ENCODE data around the gene FRMD3.

Gene FRMD3

GRCh38 chr9:83466351-83466750 is 71.8 kb downstream of the FRMD3 start:
- Histone ChIP-seq H4K20me1 (ENCODE audit: insufficient read depth, low read length, poor library complexity, severe bottlenecking) (no peaks in the 10 kb centered on the region), H3K9me3 (ENCODE audit: insufficient read depth, low read depth, low read length) (no peaks in the 10 kb centered on the region), H3K9me2 (replicated peaks; ENCODE audit: low read depth, low read length) (no peaks in the 10 kb centered on the region), H3K4me1 (ENCODE audit: insufficient read depth, low read length, poor library complexity, severe bottlenecking) (no peaks in the 10 kb centered on the region), H3K4me2 (ENCODE audit: low read depth, low read length, poor library complexity, severe bottlenecking) (no peak overlapping the region), H3K27me3 (ENCODE audit: insufficient read depth, low read length, poor library complexity, severe bottlenecking) (no peaks in the 10 kb centered on the region), H2AFZ (ENCODE audit: low read length) (no peak overlapping the region), H3K79me2 (ENCODE audit: insufficient read depth, low read length) (no peaks in the 10 kb centered on the region), H3K9ac (ENCODE audit: low read depth, low read length, poor library complexity, severe bottlenecking) (no peak overlapping the region), H3K36me3 (ENCODE audit: insufficient read depth, low read length) (no peaks in the 10 kb centered on the region), H3K4me3 (ENCODE audit: low read length, poor library complexity, severe bottlenecking) (no peak overlapping the region), H3F3A (ENCODE audit: low read depth) (no peaks in the 10 kb centered on the region)
- TF ChIP-seq, protein P1, sequence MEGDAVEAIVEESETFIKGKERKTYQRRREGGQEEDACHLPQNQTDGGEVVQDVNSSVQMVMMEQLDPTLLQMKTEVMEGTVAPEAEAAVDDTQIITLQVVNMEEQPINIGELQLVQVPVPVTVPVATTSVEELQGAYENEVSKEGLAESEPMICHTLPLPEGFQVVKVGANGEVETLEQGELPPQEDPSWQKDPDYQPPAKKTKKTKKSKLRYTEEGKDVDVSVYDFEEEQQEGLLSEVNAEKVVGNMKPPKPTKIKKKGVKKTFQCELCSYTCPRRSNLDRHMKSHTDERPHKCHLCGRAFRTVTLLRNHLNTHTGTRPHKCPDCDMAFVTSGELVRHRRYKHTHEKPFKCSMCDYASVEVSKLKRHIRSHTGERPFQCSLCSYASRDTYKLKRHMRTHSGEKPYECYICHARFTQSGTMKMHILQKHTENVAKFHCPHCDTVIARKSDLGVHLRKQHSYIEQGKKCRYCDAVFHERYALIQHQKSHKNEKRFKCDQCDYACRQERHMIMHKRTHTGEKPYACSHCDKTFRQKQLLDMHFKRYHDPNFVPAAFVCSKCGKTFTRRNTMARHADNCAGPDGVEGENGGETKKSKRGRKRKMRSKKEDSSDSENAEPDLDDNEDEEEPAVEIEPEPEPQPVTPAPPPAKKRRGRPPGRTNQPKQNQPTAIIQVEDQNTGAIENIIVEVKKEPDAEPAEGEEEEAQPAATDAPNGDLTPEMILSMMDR (conservative IDR thresholded peaks at IDR 0.05; ENCODE audit: low read length), result no peak
- no peak for TF ChIP-seq EZH2phosphoT487 (IDR thresholded peaks at IDR 0.05; ENCODE audit: borderline replicate concordance)

DNA sequence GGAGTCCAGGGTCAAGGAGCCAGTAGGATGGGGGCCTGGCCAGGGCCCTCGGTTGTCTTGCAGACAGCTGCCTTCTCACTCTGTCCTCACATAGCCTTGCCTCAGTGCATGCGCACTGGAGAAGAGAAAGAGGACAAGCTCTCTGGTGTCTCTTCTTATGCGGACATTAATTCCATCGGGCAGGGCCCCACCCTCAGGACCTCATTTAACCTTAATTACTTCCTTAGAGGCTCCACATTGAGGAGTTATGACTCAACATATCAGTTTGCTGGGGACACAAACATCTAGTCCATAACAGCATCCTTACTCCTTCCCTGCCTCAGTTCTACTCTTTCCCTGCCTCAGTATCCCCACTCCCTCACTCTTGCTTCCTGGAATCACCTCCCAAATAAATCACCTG is 78.4 kb downstream of the FRMD3 start:
- Histone ChIP-seq H3K79me2 (ENCODE audit: insufficient read depth, low read length) (no peaks in the 10 kb centered on the region), H3K4me3 (ENCODE audit: low read length, poor library complexity, severe bottlenecking) (no peak overlapping the region)

DNA sequence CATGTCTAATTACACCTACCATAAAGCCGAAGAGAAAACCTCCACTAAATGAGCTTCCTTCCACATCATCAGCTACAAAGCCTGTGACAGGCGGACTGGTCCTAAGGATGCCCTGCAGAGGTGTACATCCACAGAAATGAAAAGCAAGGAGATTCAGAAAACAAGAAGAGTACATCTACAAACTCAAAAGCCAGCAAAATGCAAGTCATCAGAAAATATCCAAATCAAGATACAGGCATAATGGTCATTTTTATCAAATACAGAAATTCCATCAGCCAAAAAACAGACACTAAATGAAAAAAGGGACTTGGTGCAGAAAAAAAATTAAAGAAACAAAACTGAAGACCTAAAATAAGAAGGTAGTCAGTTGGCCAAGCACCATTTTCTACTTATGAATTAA is 79.7 kb downstream of the FRMD3 start:
- H3K4me3 ChIP-seq (ENCODE audit: low read length, poor library complexity, severe bottlenecking), result no peak overlapping the region
- H3K36me3 ChIP-seq (ENCODE audit: insufficient read depth, low read length), result no peaks in the 10 kb centered on the region
- no peaks in the 10 kb centered on the region for H3K4me1 ChIP-seq (ENCODE audit: insufficient read depth, low read length, poor library complexity, severe bottlenecking)
- H3K9me2 ChIP-seq (replicated peaks; ENCODE audit: low read depth, low read length), result no peaks in the 10 kb centered on the region
- H3K9ac ChIP-seq (ENCODE audit: low read depth, low read length, poor library complexity, severe bottlenecking), result no peak overlapping the region
- H3K27me3 ChIP-seq (ENCODE audit: insufficient read depth, low read length, poor library complexity, severe bottlenecking), result no peaks in the 10 kb centered on the region
- no peak overlapping the region for H3K4me2 ChIP-seq (ENCODE audit: low read depth, low read length, poor library complexity, severe bottlenecking)
- H3K79me2 ChIP-seq (ENCODE audit: insufficient read depth, low read length), result no peaks in the 10 kb centered on the region
- H4K20me1 ChIP-seq (ENCODE audit: insufficient read depth, low read length, poor library complexity, severe bottlenecking), result no peaks in the 10 kb centered on the region
- H2AFZ ChIP-seq (ENCODE audit: low read length), result no peak overlapping the region
- no peaks in the 10 kb centered on the region for H3K9me3 ChIP-seq (ENCODE audit: insufficient read depth, low read depth, low read length)
- no peaks in the 10 kb centered on the region for H3F3A ChIP-seq (ENCODE audit: low read depth)
- no peak for TF ChIP-seq EZH2phosphoT487 (IDR thresholded peaks at IDR 0.05; ENCODE audit: borderline replicate concordance)
- TF ChIP-seq, protein P1 (conservative IDR thresholded peaks at IDR 0.05; ENCODE audit: low read length), result no peak

More for the DNA sequence above, 78.4 kb downstream of the FRMD3 start:
- Histone ChIP-seq H2AFZ (ENCODE audit: low read length) (no peak overlapping the region), H3K27me3 (ENCODE audit: insufficient read depth, low read length, poor library complexity, severe bottlenecking) (no peaks in the 10 kb centered on the region), H3F3A (ENCODE audit: low read depth) (no peaks in the 10 kb centered on the region), H3K9me3 (ENCODE audit: insufficient read depth, low read depth, low read length) (no peaks in the 10 kb centered on the region), H3K9me2 (replicated peaks; ENCODE audit: low read depth, low read length) (no peaks in the 10 kb centered on the region), H3K4me2 (ENCODE audit: low read depth, low read length, poor library complexity, severe bottlenecking) (no peak overlapping the region), H3K36me3 (ENCODE audit: insufficient read depth, low read length) (no peaks in the 10 kb centered on the region), H3K9ac (ENCODE audit: low read depth, low read length, poor library complexity, severe bottlenecking) (no peak overlapping the region), H3K4me1 (ENCODE audit: insufficient read depth, low read length, poor library complexity, severe bottlenecking) (no peaks in the 10 kb centered on the region), H4K20me1 (ENCODE audit: insufficient read depth, low read length, poor library complexity, severe bottlenecking) (no peaks in the 10 kb centered on the region)
- TF ChIP-seq, protein P1 (conservative IDR thresholded peaks at IDR 0.05; ENCODE audit: low read length), result no peak
- TF ChIP-seq EZH2phosphoT487 (IDR thresholded peaks at IDR 0.05; ENCODE audit: borderline replicate concordance), result no peak
